ENCODE data around the gene PM20D1. TPM values are rescaled to one million over a fixed set of nuclear protein-coding genes. Genes with fewer than 3 reads are reported as not detected.
"Not testable (repeated sequence)": the region's sequence is repeated elsewhere in the genome, so short reads cannot be mapped to it uniquely, and the experiment has no call there.

The PM20D1 gene
- total RNA-seq, 1 donor from 2014 or later, result not detected

DNA sequence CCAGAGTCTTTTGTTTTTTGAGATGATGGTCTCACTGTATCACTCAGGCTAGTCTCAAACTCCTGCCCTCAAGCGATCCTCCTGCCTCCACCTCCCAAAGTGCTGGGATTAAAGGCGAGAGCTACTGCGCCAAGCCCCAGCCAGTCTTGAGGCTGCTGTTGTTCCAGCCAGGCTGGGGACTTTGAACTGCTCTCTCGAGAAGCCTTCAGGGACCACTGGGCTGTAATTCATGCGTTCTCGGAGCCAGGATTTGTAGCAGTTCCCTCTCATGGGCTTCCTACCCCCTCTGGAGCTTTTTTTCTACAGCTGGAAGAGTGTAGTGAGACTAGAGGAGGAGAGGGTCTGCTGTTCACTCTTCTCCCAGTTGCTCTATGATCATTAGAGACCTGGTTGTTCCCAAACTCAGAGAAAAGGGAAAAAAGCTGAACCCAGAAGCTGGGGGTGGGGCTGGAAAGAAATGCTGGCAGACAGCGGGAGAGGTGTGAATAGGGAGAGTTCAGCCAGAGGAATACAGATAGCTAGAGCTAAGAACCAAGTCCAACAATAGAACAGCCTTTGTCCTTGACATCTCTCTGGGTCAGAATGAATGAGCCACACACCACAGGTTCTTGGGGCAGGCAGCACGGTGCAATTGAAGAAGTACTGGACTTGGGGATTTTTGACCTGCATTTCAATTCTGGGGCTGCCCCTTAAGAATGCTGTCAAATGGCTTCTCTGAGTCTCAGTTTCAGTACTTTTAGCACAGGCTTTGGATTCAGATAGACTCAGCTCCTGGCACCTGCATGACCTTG is 23.7 kb downstream of the PM20D1 start:
- Histone ChIP-seq H3K79me2 (ENCODE audit: insufficient read depth, low read length) (no peaks in the 10 kb centered on the region), H3K4me3 (ENCODE audit: insufficient read depth, low read depth, low read length) (no peak overlapping the region), H3K27me3 (ENCODE audit: insufficient read depth, low read length) (peaks cover 25% of the 10 kb centered on the region), H2AFZ (ENCODE audit: low read depth, low read length) (no peak overlapping the region), H3K4me1 (ENCODE audit: insufficient read depth, low read length) (no peaks in the 10 kb centered on the region), H3K27ac (ENCODE audit: low read depth, low read length) (no peak overlapping the region), H3K36me3 (ENCODE audit: insufficient read depth, low read length) (no peaks in the 10 kb centered on the region), H3K9me3 (ENCODE audit: insufficient read depth, low read depth, low read length) (no peaks in the 10 kb centered on the region), H3K9ac (ENCODE audit: low read length) (no peak overlapping the region), H3K4me2 (ENCODE audit: low read length) (no peak overlapping the region), H4K20me1 (ENCODE audit: insufficient read depth, low read length) (no peaks in the 10 kb centered on the region)
- Mint-ChIP-seq H3K27me3 (ENCODE audit: low read depth, unreplicated experiment) (peaks cover 28% of the 10 kb centered on the region), H3K4me3 (ENCODE audit: unreplicated experiment) (no peak overlapping the region), H3K27ac (ENCODE audit: unreplicated experiment) (no peak overlapping the region), H3K36me3 (ENCODE audit: low read depth, unreplicated experiment) (no peaks in the 10 kb centered on the region), H3K4me1 (ENCODE audit: low read depth, unreplicated experiment) (peaks cover 7% of the 10 kb centered on the region), H3K9me3 (ENCODE audit: unreplicated experiment) (peaks cover 6% of the 10 kb centered on the region)
- FAIRE-seq (no peak), DNase-seq (ENCODE audit: low read depth) (no peak)
- no peak for TF ChIP-seq EZH2 (IDR thresholded peaks at IDR 0.05; ENCODE audit: insufficient read depth, low read length)
- TF ChIP-seq, protein P1, sequence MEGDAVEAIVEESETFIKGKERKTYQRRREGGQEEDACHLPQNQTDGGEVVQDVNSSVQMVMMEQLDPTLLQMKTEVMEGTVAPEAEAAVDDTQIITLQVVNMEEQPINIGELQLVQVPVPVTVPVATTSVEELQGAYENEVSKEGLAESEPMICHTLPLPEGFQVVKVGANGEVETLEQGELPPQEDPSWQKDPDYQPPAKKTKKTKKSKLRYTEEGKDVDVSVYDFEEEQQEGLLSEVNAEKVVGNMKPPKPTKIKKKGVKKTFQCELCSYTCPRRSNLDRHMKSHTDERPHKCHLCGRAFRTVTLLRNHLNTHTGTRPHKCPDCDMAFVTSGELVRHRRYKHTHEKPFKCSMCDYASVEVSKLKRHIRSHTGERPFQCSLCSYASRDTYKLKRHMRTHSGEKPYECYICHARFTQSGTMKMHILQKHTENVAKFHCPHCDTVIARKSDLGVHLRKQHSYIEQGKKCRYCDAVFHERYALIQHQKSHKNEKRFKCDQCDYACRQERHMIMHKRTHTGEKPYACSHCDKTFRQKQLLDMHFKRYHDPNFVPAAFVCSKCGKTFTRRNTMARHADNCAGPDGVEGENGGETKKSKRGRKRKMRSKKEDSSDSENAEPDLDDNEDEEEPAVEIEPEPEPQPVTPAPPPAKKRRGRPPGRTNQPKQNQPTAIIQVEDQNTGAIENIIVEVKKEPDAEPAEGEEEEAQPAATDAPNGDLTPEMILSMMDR (IDR thresholded peaks at IDR 0.05; ENCODE audit: insufficient read depth, low read depth, low read length), result no peak

DNA sequence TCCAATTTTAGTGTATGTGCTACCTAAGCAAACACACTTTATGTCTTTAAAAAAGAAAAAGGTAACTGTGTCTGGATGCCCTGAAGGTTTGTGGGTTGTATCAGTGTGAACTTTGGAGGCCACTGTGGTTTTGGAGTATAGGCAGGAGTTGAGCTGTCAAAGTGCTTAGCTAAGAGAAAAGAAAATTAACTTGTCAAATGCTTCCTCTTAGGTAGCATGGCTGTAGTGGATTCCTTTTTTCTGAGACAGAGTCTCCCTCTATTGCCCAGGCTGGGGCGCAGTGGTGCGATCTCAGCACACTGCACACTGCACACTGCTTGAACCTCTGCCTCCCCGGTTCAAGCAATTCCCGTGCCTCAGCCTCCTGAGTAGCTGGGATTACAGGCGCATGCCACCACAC is 25.8 kb downstream of the PM20D1 start:
- Histone ChIP-seq H3K79me2 (ENCODE audit: insufficient read depth, low read length) (no peaks in the 10 kb centered on the region), H3K4me1 (ENCODE audit: insufficient read depth, low read length) (no peaks in the 10 kb centered on the region), H3K27ac (ENCODE audit: low read depth, low read length) (no peak overlapping the region), H3K4me3 (ENCODE audit: insufficient read depth, low read depth, low read length) (no peak overlapping the region), H2AFZ (ENCODE audit: low read depth, low read length) (no peak overlapping the region), H4K20me1 (ENCODE audit: insufficient read depth, low read length) (no peaks in the 10 kb centered on the region), H3K36me3 (ENCODE audit: insufficient read depth, low read length) (no peaks in the 10 kb centered on the region), H3K9me3 (ENCODE audit: insufficient read depth, low read depth, low read length) (no peaks in the 10 kb centered on the region), H3K4me2 (ENCODE audit: low read length) (no peak overlapping the region), H3K27me3 (ENCODE audit: insufficient read depth, low read length) (peaks cover 25% of the 10 kb centered on the region), H3K9ac (ENCODE audit: low read length) (no peak overlapping the region)
- H3K9me3 Mint-ChIP-seq (ENCODE audit: unreplicated experiment), result peaks cover 4% of the 10 kb centered on the region
- peaks cover 7% of the 10 kb centered on the region for H3K4me1 Mint-ChIP-seq (ENCODE audit: low read depth, unreplicated experiment)
- peaks cover 28% of the 10 kb centered on the region for H3K27me3 Mint-ChIP-seq (ENCODE audit: low read depth, unreplicated experiment)
- TF ChIP-seq EZH2 (IDR thresholded peaks at IDR 0.05; ENCODE audit: insufficient read depth, low read length), result no peak
- TF ChIP-seq, protein P1 (IDR thresholded peaks at IDR 0.05; ENCODE audit: insufficient read depth, low read depth, low read length), result no peak
- H3K36me3 Mint-ChIP-seq (ENCODE audit: low read depth, unreplicated experiment), result no peaks in the 10 kb centered on the region
- FAIRE-seq (no peak), DNase-seq (ENCODE audit: low read depth) (no peak)
- H3K4me3 Mint-ChIP-seq (ENCODE audit: unreplicated experiment), result no peak overlapping the region
- no peak overlapping the region for H3K27ac Mint-ChIP-seq (ENCODE audit: unreplicated experiment)

DNA sequence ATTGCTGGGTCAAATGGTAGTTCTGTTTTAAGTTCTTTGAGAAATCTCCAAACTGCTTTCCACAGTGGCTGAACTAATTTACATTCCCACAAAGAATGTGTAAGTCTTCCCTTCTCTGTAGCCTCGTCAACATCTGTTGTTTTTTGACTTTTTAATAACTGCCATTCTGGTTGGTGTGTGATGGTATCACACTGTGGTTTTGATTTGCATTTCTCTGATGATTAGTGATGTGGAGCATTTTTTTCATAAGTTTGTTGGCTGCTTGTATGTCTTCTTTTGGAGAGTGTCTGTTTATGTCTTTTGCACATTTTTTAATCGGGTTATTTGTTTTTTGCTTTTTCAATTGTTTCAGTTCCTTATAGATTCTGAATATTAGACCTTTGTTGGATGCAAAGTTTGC is 26.7 kb downstream of the PM20D1 start:
- not testable (repeated sequence) for H3K4me3 Mint-ChIP-seq (ENCODE audit: unreplicated experiment); H2AFZ ChIP-seq (ENCODE audit: low read depth, low read length); H3K4me1 Mint-ChIP-seq (ENCODE audit: low read depth, unreplicated experiment); H3K9me3 Mint-ChIP-seq (ENCODE audit: unreplicated experiment); H3K36me3 Mint-ChIP-seq (ENCODE audit: low read depth, unreplicated experiment); H3K79me2 ChIP-seq (ENCODE audit: insufficient read depth, low read length); FAIRE-seq; H4K20me1 ChIP-seq (ENCODE audit: insufficient read depth, low read length); DNase-seq (ENCODE audit: low read depth); H3K27ac Mint-ChIP-seq (ENCODE audit: unreplicated experiment); H3K4me3 ChIP-seq (ENCODE audit: insufficient read depth, low read depth, low read length); H3K9ac ChIP-seq (ENCODE audit: low read length); H3K4me2 ChIP-seq (ENCODE audit: low read length); H3K4me1 ChIP-seq (ENCODE audit: insufficient read depth, low read length); H3K27ac ChIP-seq (ENCODE audit: low read depth, low read length); H3K9me3 ChIP-seq (ENCODE audit: insufficient read depth, low read depth, low read length); H3K36me3 ChIP-seq (ENCODE audit: insufficient read depth, low read length)
- H3K27me3 ChIP-seq (ENCODE audit: insufficient read depth, low read length), result peaks cover 24% of the 10 kb centered on the region
- peaks cover 24% of the 10 kb centered on the region for H3K27me3 Mint-ChIP-seq (ENCODE audit: low read depth, unreplicated experiment)
